Uterus (tissue), 4 donors: ENCODE measurements around the gene FGF14. TPM values are rescaled to one million over a fixed set of nuclear protein-coding genes. Genes with fewer than 3 reads are reported as not detected.

Experiments used
- DNase-seq, 2 donors: peaks; one replicate each; pipeline ENCODE4 v3.0.0-alpha.2; 2019 to 2020
- H3K27ac ChIP-seq, 2 donors: fragments of 200-600 bp; sonication (generic); 1 replicate in 1 of 2; 2 replicates in 1 of 2; pipeline ENCODE4 v1.5.1; 2016 to 2018
- H3K27me3 ChIP-seq, 2 donors: fragments of 200-600 bp; sonication (generic); one replicate each; pipeline ENCODE4 v1.5.1; 2018 to 2019; ENCODE audit warnings: control low read depth in 1 of 2
- H3K36me3 ChIP-seq, 2 donors: fragments of 200-600 bp; sonication (generic); one replicate each; pipeline ENCODE4 v1.5.1; 2019; ENCODE audit warnings: control low read depth in 1 of 2
- H3K4me1 ChIP-seq, 2 donors: fragments of 200-600 bp; sonication (generic); one replicate each; pipeline ENCODE4 v1.5.1; 2018 to 2019; ENCODE audit warnings: control low read depth in 1 of 2
- H3K4me3 ChIP-seq, 2 donors: fragments of 200-600 bp; sonication (generic); 1 replicate in 1 of 2; 2 replicates in 1 of 2; pipeline ENCODE4 v1.5.1; 2018 to 2019; ENCODE audit warnings: mild to moderate bottlenecking in 1 of 2
- H3K9me3 ChIP-seq, 2 donors: fragments of 200-600 bp; sonication (generic); one replicate each; pipeline ENCODE4 v1.5.1; 2019; ENCODE audit warnings: control low read depth in 1 of 2
- CTCF ChIP-seq, 4 experiments: fragments of 200-600 bp in 2 of 4; fragments of 450-650 bp in 2 of 4; sonication (generic) in 2 of 4; IDR thresholded peaks; one replicate each; pipeline ENCODE4 v1.5.1; 2016 to 2019; ENCODE audit warnings: antibody characterized with exemption in 4 of 4, mild to moderate bottlenecking in 2 of 4, moderate library complexity in 1 of 4
- POLR2A ChIP-seq, 2 donors: fragments of 450-650 bp; IDR thresholded peaks; one replicate each; pipeline ENCODE4 v1.6.1; 2016; ENCODE audit warnings: antibody characterized with exemption in 2 of 2, mild to moderate bottlenecking in 1 of 2, moderate library complexity in 1 of 2
- intact Hi-C: fragments of 100-400 bp; cut with DNase I; formaldehyde crosslinking; loops from one replicate; pipeline ENCODE4 v1.15.1; 2023; ENCODE audit warnings: low total_unique reads
- total RNA-seq, 4 donors: library from RNA; depleted of rRNA in 3 of 4; stranded (reverse); fragments of >200 nt in 3 of 4; gene quantifications; one replicate each; pipeline versions ENCODE4 v1.1.0 to v1.2.4, GENCODE V29; 2014 to 2023
- donor health status: DM: yes; HTN: yes; CAD: no.

The FGF14 gene
- total RNA-seq, 4 donors from 2014 or later, result under 0.01 to 0.98 (median 0.62) TPM; not detected in 1

GRCh38 chr13:102131246-102131645, 270.6 kb downstream of the FGF14 start:
- no peaks in the 10 kb centered on the region for H3K27me3 ChIP-seq
- DNase-seq, result no peak
- H3K27ac ChIP-seq, result no peak overlapping the region
- no peak overlapping the region for H3K4me3 ChIP-seq
- intact Hi-C loops, result no loop called here
- no peaks in the 10 kb centered on the region for H3K36me3 ChIP-seq
- no peak for TF ChIP-seq POLR2A (IDR thresholded peaks at IDR 0.05)
- no peak for TF ChIP-seq CTCF (IDR thresholded peaks at IDR 0.05)
- H3K4me1 ChIP-seq, result no peaks in the 10 kb centered on the region
- no peaks in the 10 kb centered on the region for H3K9me3 ChIP-seq

- intact Hi-C loops, result no loop called here
- no peak overlapping the region for H3K4me3 ChIP-seq
- no peaks in the 10 kb centered on the region for H3K4me1 ChIP-seq
- DNase-seq, result no peak
- no peak overlapping the region for H3K27ac ChIP-seq
- TF ChIP-seq CTCF (IDR thresholded peaks at IDR 0.05) (no peak), POLR2A (IDR thresholded peaks at IDR 0.05) (no peak)
- no peaks in the 10 kb centered on the region for H3K36me3 ChIP-seq
- no peaks in the 10 kb centered on the region for H3K27me3 ChIP-seq
- H3K9me3 ChIP-seq, result no peaks in the 10 kb centered on the region
Observed at GRCh38 chr13:102128216-102128810, 273.5 kb downstream of the FGF14 start.

GRCh38 chr13:102127153-102127552, 274.7 kb downstream of the FGF14 start:
- intact Hi-C loops, result no loop called here
- TF ChIP-seq CTCF (IDR thresholded peaks at IDR 0.05) (no peak), POLR2A (IDR thresholded peaks at IDR 0.05) (no peak)
- no peak overlapping the region for H3K4me3 ChIP-seq
- no peaks in the 10 kb centered on the region for H3K4me1 ChIP-seq
- no peaks in the 10 kb centered on the region for H3K9me3 ChIP-seq
- H3K27ac ChIP-seq, result no peak overlapping the region
- no peak for DNase-seq
- no peaks in the 10 kb centered on the region for H3K36me3 ChIP-seq
- H3K27me3 ChIP-seq, result no peaks in the 10 kb centered on the region

- intact Hi-C loops, result no loop called here
Observed at GRCh38 chr13:102122147-102122546, 279.7 kb downstream of the FGF14 start.

More at GRCh38 chr13:102122147-102122546, 279.7 kb downstream of the FGF14 start:
- Histone ChIP-seq H3K9me3 (no peaks in the 10 kb centered on the region), H3K4me1 (no peaks in the 10 kb centered on the region), H3K27ac (no peak overlapping the region), H3K36me3 (no peaks in the 10 kb centered on the region), H3K4me3 (no peak overlapping the region), H3K27me3 (no peaks in the 10 kb centered on the region)
- no peak for TF ChIP-seq CTCF (IDR thresholded peaks at IDR 0.05)
- no peak for TF ChIP-seq POLR2A (IDR thresholded peaks at IDR 0.05)
- no peak for DNase-seq
